Glomerular visceral epithelial cell (primary cell): ENCODE results near the gene LONP1.
"Not testable (repeated sequence)": the region's sequence is repeated elsewhere in the genome, so short reads cannot be mapped to it uniquely, and the experiment has no call there.

ENCODE experiments used
- DNase-seq: peaks from one replicate; pipeline ENCODE4 v3.0.0-alpha.2; 2016; ENCODE audit errors: extremely low spot score

LONP1 gene

DNA sequence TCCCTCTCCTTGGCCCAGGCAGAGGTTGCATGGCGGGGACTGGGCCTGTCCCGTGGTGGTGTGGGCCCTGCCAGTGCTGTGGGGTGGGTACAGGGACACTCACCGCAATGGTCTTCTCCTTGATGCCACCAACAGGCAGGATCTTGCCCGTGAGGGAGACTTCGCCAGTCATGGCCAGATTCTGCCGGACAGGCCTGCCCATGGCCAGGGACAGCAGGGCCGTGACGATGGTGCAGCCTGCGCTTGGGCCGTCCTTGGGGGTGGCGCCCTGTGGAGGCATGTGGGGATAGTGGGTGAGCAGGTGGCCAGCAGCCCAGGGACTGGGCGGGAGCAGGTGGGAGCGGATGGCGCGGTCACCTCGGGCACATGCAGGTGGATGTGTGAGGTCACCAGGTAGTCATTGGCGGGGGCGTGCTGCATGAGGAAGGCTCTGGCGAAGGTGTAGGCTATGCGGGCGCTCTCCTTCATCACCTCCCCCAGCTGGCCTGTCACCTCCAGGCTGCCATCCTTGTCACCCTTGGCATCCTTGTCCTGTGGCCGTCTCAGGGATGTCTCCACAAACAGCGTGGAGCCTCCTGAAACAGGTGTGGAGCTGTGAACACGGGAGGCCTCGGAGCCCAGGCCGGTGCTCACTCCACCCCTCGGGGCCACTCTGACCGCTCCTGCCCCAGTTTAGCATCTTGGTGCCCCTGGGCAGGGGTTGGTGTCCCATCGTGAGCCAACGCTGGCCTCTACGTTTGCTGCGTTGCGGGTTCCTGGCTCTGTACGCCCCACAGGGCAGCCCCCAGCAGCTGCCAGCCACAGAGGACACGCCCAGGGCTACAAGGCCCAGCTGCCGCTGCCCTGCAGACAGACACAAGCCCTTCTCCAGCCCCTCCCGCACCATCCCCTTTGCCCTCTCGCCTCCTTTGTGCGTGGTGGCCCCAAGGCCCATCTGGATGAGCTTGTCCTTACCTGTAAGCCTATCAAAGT is 26.5 kb downstream of the LONP1 start:
- DNase-seq = no peak

DNA sequence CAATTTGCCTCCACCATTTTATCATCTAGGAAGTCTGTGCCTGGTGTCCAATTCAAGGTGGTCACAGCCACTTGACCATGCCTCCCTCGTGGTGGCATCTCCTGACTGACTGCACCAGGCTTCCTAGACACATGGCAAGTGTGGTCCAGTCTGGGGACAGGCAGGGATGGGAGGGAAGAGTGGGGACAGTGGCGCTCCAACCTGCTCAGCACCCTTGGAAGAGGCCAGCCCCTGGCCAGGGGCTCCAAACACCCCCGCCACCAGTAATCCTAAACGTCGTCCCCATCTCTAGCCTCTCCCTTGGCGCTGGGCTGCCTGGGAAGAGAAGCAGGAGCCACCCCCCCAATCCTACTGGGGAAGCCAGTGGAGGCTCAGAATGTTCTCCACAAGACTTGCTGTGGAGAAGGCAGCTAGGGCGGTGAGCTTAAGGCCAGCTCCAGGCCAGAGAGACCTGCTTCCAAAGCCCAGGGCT is 27.2 kb downstream of the LONP1 start:
- no peak for DNase-seq

DNA sequence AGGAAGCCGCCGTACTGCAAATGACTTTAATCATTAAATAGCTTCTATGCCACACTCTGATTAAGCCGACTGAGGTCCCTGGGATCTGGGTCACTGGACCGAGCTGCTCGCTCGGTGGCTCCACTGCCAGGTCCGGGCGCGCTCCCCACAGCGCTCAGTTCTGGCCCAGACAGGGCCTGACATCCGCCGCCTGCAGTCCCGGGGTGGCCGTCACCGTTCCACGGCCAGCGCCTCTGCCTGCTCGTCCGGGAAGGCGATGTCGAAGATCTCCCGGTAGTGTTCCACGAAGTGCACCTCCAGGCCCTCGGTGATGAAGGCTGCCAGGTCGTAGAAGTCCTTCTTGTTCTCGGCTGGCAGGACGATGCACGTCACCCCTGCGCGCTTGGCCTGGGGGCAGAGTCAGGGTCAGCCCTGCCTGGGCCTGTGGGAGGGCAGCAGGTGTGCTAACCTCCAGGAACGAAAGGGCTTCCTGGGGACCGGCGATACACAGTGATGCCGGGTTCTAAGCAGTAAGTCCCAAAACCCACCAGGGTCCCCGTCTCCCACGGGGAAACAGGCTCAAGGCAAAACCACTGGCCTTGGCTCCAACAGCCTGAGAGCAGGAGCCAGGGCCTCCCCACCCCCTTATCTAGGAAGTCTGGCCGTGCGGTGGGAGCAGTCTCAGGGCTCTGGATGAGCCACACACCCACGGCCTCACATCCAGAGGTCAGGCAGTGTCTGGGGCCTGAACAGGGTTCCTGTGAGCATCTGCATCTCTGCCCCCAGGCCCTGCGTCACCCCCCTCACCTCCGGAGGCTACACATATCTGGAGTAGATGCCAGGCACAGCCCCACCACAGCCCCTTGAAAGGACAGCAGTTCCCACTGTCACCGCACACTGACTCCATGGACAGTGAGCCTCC is 27.9 kb downstream of the LONP1 start:
- DNase-seq = peak; percentile 30

DNA sequence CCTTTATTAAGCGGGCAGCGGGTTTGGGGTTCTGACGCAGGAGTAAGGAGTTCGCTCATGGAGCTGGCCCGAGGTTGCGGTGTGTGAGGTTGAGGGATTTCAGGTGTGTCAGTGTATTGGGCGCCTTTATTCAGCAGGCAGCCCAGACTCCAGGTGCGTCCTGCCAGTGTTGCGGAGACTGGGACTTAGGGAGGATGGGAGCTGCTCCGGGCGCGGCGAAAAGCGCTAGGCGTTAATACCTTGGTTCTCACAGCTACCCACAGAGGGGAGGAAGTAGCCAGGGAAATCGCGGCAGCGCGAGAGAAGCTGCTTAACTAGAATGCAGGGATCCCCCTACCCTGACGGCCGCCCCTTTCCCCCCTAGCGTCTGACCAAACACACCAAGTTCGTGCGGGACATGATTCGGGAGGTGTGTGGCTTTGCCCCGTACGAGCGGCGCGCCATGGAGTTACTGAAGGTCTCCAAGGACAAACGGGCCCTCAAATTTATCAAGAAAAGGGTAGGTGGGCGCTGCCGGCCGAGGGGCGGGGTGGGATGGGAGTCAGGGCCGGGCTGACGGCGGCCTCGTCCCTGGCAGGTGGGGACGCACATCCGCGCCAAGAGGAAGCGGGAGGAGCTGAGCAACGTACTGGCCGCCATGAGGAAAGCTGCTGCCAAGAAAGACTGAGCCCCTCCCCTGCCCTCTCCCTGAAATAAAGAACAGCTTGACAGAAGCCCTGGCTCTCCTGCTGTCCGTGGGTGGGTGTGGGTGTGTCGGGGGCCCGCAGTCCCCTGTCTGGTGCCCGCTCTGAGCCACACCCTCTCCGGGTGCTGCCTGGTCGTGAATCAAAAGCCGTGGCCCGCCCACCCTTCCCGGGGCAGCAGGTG is 28.8 kb downstream of the LONP1 start:
- DNase-seq = peak; percentile 61

DNA sequence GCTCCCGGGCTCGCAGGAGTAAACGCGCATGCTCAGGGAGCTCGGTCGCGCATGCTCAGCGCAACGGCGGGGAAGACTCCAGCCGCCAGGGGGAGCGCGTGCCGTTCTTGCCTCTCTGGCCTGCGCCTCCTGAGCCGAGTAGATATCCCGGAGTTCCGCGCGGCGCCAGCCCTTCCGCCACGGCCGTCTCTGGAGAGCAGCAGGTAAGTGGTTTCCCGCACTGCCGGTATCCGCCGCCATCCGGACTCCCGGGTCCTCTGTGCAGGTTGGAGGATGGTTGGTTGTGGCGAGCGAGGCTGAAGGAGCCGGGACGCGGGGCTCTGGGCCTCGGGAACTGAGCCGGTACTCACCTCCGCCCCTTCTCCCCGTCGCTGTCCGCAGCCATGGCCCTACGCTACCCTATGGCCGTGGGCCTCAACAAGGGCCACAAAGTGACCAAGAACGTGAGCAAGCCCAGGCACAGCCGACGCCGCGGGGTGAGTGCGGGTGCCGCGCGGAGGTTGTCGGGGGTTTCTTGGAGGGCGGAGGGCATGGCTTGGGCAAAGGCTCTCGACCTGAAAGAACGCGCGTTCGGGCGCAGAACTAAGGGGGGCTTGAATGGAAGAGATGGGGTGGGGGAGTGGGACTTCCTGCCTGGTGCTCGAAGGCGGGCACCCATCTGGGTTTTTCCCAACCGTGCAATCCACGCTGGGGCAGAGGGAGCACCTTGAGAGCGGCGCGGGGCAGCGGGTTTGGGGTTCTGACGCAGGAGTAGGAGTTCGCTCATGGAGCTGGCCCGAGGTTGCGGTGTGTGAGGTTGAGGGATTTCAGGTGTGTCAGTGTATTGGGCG is 29.6 kb downstream of the LONP1 start, which contains the start of gene RPL36:
TSS of gene RPL36 (plus strand) at position 171 of the 830 bp plus-strand sequence. CDS start at position 384, 213 bp downstream.
- peak; percentile 98 for DNase-seq

DNA sequence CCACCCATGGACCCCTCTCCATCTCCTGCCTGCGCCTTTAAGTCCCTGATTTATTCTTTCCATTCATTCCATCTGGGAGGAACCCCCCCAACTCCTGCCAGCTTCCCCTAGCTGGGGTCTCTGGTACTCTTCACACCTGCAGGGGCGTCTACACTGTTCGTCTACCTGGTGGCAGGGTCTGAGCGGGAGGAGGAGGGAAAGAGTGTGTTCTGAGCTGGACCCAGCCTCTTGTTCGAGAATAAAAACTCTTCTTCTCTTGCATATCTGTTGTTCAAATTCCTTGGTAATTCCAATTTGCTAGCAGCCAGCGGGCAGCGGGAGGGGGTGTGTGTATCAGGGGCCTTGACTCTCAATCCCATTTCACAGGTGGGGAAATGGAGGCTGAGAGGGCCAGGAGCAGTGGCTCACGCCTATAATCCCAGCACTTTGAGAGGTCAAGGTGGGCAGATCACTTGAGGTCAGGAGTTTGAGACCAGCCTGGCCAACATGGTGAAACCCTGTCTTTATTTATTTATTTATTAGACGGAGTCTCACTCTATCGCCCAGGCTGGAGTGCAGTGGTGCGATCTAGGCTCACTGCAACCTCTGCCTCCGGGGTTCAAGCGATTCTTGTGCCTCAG is 31.6 kb downstream of the LONP1 start:
- not testable (repeated sequence) for DNase-seq

DNA sequence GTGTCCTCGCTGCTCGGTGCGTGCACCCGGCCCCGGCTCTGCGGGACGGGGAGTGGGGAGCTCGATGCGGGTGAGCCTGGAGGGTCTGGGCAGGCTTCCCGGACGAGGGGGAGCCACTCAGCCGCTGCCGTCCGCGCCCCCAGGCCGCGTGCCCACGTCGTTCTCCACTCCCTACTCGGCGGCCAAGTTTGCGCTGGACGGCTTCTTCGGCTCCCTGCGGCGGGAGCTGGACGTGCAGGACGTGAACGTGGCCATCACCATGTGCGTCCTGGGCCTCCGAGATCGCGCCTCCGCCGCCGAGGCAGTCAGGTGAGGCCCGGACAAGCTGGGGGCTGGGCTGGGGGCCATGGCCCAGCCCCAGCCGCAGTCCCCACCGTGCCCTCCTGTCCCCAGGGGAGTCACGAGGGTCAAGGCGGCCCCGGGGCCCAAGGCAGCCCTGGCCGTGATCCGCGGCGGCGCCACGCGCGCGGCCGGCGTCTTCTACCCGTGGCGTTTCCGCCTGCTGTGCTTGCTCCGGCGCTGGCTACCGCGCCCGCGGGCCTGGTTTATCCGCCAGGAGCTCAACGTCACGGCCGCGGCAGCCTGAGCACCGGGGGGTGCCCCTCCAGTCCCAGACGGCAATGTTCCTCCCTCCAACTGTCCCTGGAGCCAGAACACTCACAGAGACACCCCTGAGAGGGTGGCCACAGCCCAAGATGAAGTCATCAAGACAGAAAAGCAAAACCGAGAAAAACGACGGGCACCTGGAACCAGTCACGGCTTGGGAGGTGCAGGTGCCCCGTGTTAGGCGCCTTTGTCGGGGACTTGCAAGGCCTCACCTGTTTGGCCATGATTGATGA is 32.4 kb downstream of the LONP1 start:
- DNase-seq = no peak

DNA sequence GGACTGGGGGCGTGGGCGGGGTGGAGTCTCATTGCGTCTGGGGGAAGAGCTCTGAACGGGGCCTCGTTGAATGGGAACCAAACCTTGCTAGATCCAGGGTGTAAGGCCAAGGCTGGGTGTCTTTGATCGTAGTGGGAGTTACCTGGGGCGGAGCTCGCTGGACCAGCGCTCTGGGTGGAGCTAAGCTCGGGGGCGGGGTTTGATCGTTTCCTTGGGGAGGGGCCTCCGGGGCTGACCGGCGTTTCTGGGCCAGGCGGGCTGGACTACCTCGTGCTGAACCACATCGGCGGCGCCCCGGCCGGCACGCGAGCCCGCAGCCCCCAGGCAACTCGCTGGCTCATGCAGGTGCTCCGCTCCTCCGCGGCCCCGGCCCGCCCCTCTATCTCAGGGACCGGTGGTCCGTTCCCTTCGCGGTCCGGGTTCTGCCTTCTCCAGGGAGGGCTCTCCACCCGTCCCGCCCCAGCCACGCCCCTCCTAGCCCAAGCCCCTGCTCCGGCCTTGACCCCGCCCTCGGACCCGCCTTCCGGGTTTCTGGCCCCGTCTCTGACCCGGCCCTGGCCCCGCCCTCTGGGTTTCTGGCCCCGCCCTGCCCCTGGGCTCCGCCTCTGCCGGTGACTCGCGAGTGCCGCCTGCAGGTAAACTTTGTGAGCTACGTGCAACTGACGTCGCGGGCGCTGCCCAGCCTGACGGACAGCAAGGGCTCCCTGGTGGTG is 33.1 kb downstream of the LONP1 start:
- DNase-seq = peak; percentile 97

DNA sequence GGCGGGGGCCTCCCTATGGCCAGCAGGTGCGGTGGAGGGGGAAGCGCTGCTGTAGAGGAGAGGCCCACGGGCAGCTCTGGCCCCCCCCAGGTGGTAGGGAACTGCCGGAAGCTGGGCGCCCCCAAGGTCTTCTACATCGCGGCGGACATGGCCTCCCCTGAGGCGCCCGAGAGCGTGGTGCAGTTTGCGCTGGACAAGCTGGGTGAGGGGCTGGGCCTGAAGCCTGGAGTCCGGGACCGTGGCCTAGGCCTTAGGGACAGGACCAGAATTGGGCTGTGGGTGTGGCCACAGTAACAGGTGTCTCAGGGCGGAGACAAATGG is 33.7 kb downstream of the LONP1 start:
- DNase-seq = no peak

DNA sequence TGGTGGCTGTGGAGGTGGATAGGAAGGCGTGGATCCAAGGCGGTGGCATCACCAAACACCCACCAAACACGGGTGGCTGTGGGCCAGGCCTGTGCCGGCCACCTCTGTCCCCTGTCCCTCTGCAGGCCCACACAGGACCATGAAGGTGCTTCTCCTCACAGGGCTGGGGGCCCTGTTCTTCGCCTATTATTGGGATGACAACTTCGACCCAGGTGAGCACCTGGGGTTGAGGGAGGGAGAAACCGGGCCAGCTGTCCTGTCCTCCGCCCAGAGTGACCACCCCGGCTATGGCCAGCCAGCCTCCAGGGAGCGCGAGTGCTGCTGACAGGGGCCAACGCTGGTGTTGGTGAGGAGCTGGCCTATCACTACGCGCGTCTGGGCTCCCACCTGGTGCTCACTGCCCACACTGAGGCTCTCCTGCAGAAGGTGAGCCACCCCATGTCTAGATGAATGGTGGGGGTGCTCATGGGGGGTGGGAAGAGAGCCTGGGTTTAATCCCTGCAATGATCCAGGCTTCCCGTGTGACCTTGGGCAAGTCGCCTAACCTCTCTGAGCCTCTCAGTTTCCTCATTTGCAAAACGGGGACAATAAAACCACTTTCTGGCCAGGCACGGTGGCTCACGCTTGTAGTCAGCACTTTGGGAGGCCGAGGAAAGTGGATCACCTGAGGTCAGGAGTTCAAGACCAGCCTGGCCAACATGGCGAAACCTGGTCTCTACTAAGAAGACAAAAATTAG is 35.1 kb downstream of the LONP1 start:
- DNase-seq = no peak

DNA sequence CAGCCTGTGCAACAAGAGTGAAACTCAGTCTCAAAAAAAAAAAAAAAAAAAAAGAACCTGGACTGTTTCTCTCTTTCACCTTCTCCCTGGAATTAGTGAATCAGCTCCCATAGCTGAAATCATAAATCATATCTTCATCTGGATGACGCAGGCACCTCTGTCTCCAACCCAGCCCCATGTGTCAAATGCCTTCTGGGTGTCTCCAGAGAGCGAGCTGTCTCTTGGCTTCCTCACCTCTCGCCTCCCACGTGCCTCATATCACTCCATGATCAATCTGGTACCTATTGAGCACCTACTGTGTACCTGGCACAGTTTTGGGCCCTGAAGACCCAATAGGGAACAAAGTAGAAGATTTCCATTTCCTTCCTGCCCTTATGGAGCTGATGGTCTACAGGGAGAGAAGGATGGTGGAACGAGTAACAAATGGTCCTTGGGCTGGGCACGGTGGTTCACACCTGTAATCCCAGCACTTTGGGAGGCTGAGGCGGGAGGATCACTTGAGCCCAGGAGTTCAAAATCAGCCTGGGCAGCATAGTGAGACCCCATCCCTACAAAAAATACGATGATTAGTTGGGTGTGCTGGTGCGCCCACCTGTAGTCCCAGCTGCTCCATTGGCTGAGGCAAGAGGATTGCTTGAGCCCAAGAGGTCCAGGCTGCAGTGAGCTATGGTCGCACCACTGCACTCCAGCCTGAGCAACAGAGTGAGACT is 36.6 kb downstream of the LONP1 start:
- no peak for DNase-seq

DNA sequence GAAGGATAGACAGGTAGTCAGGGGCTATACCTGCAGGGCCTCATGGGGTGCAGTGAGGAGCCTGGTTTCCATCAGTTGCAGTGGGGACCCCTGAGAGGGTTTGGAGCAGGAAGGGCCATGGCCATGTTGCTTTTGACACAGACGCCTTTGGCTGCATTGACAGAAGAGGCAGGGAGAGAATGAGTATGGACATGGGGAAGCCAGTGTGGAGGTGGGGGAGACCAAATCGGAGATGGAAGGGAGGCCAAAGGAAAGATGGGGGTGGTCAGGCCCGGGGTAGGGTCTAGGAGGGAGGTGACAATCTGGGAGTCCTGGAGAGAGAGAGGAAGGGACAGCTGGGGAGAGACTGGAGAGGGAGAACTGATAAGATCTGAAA is 37.9 kb downstream of the LONP1 start:
- no peak for DNase-seq

DNA sequence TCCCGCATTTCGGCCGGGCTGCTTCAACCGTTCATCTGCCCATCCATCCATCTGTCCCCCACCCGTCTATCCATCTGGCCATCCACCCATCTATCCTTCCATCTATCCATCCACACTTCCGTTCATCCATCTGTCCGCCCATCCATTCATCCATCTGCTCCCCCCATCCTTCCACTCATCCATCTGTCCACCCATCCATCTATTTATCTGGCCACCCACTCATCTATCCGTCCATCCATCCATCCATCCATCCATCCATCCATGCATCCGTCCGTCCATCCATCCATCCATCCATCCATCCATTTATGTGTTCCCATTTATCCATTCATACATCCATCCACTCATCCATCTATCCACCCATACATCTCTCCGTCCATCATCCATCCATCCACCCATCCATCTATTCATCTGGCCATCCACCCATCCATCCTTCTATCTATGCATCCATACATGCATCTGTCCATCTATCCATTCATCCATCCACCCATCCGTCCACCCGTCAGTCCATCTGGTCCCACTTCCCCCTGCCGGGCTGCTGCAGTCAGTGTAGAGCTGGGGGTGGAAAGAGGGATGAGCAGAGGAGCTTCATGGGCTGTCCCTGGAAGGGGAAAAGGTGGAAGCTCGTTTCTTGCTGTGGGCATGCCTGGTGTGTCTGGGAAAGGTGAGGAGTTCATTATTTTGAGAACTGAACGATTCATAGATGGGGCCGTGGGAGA is 38.4 kb downstream of the LONP1 start:
- no peak for DNase-seq

DNA sequence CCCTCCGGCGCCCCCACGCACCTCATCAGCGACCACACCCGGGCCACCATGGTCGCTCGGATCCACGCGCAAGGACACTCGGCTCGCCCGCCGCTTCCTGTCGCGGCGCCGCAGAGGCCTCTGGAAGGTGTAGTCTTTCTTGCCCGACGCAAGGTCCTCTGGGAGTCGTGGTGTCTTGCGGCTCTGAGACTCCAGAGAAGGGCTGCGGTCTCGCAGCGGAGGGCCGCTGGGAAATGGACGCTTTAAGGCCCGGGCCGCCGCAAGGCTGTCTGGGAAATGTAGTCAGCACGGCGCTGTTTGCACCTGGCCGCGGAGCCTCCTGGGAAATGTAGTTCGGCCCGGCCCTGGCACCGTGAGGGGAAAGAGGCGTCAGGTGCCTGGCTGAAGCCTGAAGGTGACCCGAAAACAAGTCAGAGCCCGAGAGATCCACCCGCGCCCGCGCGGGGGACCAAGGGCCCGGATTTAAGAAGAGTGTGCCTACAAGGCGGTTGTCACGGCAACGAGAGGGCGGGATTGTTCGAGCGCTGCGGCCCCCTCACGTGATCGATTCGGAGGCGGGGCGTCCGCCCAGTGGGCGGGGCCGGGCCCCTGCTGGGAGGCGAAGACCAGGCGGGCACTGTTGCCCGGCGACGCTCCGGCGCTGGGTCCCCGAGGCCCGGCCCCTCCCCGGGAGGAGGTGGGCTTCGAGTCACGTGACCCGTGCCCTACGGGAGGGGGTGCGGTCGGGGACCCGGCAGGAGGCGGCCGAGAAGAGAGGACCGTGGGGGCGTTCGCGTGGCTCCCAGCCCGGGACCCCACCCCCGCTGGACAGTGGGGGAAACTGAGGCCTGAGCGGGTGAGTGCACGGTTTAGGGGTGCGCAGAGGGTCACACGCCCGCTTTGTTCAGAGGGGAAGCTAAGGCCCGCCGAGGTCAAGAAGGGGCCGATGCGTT is 39.2 kb downstream of the LONP1 start, which contains the start of the genes HSD11B1L and MICOS13:
TSS of gene HSD11B1L (plus strand) at position 591 of the 932 bp plus-strand sequence. CDS start 3,806 bp downstream, outside the sequence.
TSS of gene MICOS13 (minus strand) at position 80 of the 932 bp plus-strand sequence. CDS start at position 50, 30 bp downstream.
- peak; percentile 99 for DNase-seq

DNA sequence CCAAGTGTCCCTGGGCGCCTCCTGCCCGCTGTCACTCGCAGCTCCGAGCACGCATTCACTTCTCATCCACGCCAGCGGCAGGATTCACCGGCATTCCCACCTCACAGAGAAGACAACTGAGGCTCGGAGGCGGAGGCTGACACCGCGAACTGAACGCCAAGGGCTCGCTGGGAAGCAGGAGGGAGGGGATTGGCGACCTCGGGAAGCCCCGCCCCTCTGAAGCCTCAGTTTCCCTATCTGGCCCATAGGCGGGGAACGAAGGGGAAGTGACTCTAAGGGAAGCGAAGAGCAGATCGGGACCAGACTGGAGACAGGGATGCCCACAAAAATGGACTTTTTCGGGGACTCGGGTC is 39.9 kb downstream of the LONP1 start:
- DNase-seq = no peak
